Uterus (tissue), 4 donors: Measurements from ENCODE around the gene SH3BP2. TPM values are rescaled to one million over a fixed set of nuclear protein-coding genes. Genes with fewer than 3 reads are reported as not detected.
A peak's percentile ranks its signal among the peaks of the same experiment; 100 is the strongest.

Experiments
- DNase-seq, 2 donors: peaks; one replicate each; pipeline ENCODE4 v3.0.0-alpha.2; 2019 to 2020
- H3K27ac ChIP-seq, 2 donors: fragments of 200-600 bp; sonication (generic); 1 replicate in 1 of 2; 2 replicates in 1 of 2; pipeline ENCODE4 v1.5.1; 2016 to 2018
- H3K27me3 ChIP-seq, 2 donors: fragments of 200-600 bp; sonication (generic); one replicate each; pipeline ENCODE4 v1.5.1; 2018 to 2019; ENCODE audit warnings: control low read depth in 1 of 2
- H3K36me3 ChIP-seq, 2 donors: fragments of 200-600 bp; sonication (generic); one replicate each; pipeline ENCODE4 v1.5.1; 2019; ENCODE audit warnings: control low read depth in 1 of 2
- H3K4me1 ChIP-seq, 2 donors: fragments of 200-600 bp; sonication (generic); one replicate each; pipeline ENCODE4 v1.5.1; 2018 to 2019; ENCODE audit warnings: control low read depth in 1 of 2
- H3K4me3 ChIP-seq, 2 donors: fragments of 200-600 bp; sonication (generic); 1 replicate in 1 of 2; 2 replicates in 1 of 2; pipeline ENCODE4 v1.5.1; 2018 to 2019; ENCODE audit warnings: mild to moderate bottlenecking in 1 of 2
- H3K9me3 ChIP-seq, 2 donors: fragments of 200-600 bp; sonication (generic); one replicate each; pipeline ENCODE4 v1.5.1; 2019; ENCODE audit warnings: control low read depth in 1 of 2
- POLR2A ChIP-seq, 2 donors: fragments of 450-650 bp; IDR thresholded peaks; one replicate each; pipeline ENCODE4 v1.6.1; 2016; ENCODE audit warnings: antibody characterized with exemption in 2 of 2, mild to moderate bottlenecking in 1 of 2, moderate library complexity in 1 of 2
- intact Hi-C: fragments of 100-400 bp; cut with DNase I; formaldehyde crosslinking; loops from one replicate; pipeline ENCODE4 v1.15.1; 2023; ENCODE audit warnings: low total_unique reads
- total RNA-seq, 4 donors: library from RNA; depleted of rRNA in 3 of 4; stranded (reverse); fragments of >200 nt in 3 of 4; gene quantifications; one replicate each; pipeline versions ENCODE4 v1.1.0 to v1.2.4, GENCODE V29; 2014 to 2023
- TF ChIP-seq, protein P1 (sequence below), 4 experiments: fragments of 200-600 bp in 2 of 4; fragments of 450-650 bp in 2 of 4; sonication (generic) in 2 of 4; IDR thresholded peaks; one replicate each; pipeline ENCODE4 v1.5.1; 2016 to 2019; ENCODE audit warnings: antibody characterized with exemption in 4 of 4, mild to moderate bottlenecking in 2 of 4, moderate library complexity in 1 of 4
- donor health status: DM: yes; HTN: yes; CAD: no.

The SH3BP2 gene
- total RNA-seq, 4 donors from 2014 or later = 6.4 to 50.0 (median 29.3) TPM

DNA sequence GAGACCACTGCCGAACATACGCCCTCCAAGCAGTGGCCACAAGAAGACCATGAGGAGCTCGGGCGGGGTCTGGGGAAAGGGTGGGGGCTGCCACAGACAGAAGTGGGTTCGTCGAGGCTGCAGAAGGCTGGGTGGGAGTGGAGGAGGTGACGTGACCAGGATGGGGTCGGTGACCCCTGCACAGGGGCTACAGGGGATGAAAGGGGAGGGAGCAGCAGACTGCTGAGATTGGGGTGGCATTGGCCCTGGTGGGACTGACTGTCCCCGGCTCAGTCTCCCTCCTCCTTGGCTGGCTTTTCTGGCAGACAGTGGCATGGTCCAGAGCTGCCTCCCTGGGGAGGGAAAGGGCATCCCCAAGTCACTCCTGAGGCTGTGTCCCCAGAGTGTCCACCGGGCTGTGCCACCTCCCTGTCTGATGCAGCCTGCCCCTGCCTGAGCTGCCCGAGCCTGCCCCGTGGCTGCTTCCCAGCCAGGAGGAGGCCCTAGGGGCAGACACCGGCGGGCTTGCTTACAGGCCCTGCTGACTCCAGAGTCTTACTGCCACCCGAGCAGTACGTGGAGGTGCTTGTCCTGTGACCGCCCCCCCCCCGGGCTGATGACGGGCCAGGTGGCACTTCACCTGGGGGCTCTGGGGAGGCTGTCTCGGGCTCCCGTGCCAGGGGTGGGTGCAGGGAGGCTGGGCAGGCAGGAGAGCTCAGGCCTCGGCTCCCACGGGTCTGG, 7.2 kb downstream of the SH3BP2 start:
- no peaks in the 10 kb centered on the region for H3K27me3 ChIP-seq
- no peak overlapping the region for H3K4me3 ChIP-seq
- peak overlapping the region; percentile 74 to 84 for H3K27ac ChIP-seq
- H3K9me3 ChIP-seq = no peaks in the 10 kb centered on the region
- TF ChIP-seq POLR2A (IDR thresholded peaks at IDR 0.05) = no peak
- TF ChIP-seq, protein P1, sequence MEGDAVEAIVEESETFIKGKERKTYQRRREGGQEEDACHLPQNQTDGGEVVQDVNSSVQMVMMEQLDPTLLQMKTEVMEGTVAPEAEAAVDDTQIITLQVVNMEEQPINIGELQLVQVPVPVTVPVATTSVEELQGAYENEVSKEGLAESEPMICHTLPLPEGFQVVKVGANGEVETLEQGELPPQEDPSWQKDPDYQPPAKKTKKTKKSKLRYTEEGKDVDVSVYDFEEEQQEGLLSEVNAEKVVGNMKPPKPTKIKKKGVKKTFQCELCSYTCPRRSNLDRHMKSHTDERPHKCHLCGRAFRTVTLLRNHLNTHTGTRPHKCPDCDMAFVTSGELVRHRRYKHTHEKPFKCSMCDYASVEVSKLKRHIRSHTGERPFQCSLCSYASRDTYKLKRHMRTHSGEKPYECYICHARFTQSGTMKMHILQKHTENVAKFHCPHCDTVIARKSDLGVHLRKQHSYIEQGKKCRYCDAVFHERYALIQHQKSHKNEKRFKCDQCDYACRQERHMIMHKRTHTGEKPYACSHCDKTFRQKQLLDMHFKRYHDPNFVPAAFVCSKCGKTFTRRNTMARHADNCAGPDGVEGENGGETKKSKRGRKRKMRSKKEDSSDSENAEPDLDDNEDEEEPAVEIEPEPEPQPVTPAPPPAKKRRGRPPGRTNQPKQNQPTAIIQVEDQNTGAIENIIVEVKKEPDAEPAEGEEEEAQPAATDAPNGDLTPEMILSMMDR (IDR thresholded peaks at IDR 0.05) = no peak
- intact Hi-C loops = no loop called here
- peaks cover 0 to 8% of the 10 kb centered on the region in 2 donors for H3K4me1 ChIP-seq
- H3K36me3 ChIP-seq = no peaks in the 10 kb centered on the region
- peak in 1 of 2 donors; percentile 17 for DNase-seq

DNA sequence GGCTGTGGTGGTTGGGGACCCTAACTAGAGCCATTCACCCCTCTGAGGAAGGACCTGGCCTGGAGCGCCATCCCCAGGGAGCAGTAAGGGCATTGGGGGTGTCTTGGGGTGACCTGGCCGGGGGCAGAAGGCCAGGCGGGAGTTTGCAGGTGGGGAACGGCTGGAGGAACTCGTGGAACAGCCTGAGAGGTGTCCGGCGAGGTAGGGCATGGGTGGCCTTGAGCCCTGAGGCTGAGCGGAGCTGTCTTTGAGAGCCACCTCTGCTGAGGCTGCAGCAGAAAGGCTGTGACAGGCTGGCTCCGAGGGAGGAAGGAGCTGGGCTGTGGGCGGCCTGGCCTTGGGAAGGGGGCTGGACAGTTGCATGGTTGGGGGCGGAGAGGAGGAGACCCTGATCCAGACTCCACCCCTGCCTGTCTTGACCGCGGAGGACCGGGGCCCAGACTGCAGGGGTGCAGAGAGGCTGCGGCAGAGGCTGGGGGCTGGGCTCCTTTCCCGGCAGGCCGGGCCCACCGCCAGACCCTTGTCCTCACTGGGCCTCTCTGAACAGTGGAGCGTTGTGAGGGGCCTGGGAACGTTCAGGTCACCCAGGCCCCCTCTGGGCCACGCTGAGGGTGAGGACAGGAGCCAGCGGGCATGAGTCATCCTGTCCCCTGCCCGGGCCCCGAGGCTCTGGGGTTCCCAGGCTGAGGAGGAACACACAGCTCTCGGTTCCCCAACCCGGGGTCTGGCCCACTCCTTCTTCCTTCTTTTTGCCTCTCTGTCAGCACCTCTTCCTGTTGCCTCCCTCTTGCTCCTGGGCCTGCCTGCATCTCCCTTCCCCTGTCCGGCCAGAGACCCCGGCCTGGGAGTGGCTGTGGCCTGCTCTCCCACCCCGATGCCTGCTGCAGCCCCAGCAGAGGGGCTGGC, 8.1 kb downstream of the SH3BP2 start:
- DNase-seq = peak; percentile 51 to 74
- TF ChIP-seq, protein P1 (IDR thresholded peaks at IDR 0.05) = no peak
- no peak for TF ChIP-seq POLR2A (IDR thresholded peaks at IDR 0.05)
- H3K4me1 ChIP-seq = peaks cover 0 to 8% of the 10 kb centered on the region in 2 donors
- H3K36me3 ChIP-seq = no peaks in the 10 kb centered on the region
- peak overlapping the region in 1 of 2 donors; percentile 13 for H3K4me3 ChIP-seq
- intact Hi-C loops = no loop called here
- peak overlapping the region; percentile 74 to 84 for H3K27ac ChIP-seq
- H3K27me3 ChIP-seq = no peaks in the 10 kb centered on the region
- no peaks in the 10 kb centered on the region for H3K9me3 ChIP-seq

DNA sequence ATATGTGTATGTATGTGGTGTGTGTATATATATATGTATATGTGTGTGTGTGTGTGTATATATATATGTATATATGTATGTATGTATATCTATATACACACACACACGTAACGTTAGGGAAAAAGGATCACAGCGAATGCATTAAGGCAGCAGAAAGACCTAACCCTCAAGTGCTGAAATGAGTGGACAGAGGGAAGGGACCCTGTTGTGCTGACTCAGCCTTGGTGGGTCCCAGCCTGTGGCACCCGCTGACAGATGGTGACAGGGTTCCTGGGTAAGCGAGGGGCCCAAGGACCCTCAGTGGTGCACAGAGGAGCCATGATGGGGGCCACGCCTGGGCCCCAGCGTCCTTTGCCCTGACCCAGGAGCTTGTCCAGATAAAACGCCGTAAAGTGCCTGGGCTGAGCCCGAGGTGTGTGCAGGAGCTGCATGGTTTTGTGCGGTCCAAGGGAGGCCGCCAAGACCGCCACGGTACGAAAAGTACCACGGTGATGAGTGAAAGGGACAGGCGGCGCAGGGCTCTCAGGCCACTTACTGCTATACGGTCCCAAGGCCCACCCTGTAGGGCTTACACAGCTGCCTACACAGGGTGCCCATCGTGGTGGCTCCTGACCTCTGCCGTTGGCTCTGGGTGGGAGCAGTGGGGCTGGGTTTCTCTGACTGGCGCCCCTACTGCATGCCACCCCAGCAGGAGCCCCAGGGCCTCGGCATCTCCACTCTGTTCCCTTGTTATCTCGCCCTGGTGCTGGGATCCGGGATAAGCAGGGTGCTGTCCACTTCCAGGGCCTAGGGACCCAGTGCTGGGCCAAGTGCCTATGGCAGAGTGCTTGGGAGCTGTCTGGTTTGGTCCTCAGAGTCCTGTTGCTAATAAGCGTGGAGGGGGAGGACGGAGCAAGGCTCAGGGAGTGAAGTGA, 10.0 kb downstream of the SH3BP2 start:
- no peaks in the 10 kb centered on the region for H3K36me3 ChIP-seq
- no peaks in the 10 kb centered on the region for H3K27me3 ChIP-seq
- no peak overlapping the region for H3K4me3 ChIP-seq
- no peak for TF ChIP-seq POLR2A (IDR thresholded peaks at IDR 0.05)
- TF ChIP-seq, protein P1 (IDR thresholded peaks at IDR 0.05) = no peak
- DNase-seq = no peak
- H3K27ac ChIP-seq = no peak overlapping the region
- no peaks in the 10 kb centered on the region for H3K9me3 ChIP-seq
- intact Hi-C loops = no loop called here
- peaks cover 0 to 15% of the 10 kb centered on the region in 2 donors for H3K4me1 ChIP-seq

DNA sequence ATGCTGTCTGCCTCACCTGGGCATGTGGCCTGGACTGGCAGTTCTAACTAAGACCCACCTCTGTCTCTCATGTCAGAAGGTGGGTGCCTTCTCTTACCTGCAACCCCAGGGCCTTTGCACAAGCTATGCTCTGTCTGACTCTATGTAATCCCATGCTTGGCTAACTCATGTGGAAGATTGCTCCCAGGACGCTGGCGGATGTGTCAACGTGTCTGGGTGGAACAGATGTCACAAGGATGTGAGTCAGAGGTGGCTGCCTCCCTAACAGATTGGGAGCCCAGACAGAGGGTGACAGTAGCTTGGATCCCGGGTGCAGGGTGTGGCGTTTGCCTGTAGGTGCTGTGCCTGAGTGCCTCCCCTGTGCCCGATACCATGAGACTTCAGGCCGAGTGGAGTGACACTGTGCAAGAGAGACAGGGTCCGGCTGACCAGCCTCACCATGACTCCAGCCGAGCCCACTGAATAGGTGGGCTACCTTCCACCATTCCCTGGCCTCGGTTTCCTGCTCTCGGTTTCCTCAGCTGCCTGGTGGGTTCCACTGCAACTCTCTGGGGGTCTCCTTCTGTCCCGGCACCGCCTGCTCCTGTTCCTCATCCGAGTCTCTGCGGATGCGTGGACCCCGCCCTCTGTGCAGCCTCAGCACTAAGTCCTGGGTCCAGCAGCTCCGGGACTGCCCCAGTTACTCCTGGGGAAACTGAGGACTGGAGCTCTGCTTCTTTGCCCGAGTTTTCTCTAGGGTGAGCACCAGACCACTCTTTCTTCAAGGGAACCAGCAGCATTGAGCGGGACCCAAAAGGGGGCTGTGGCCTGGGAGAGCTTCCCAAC, 11.0 kb downstream of the SH3BP2 start:
- Histone ChIP-seq H3K4me3 (no peak overlapping the region), H3K27ac (no peak overlapping the region), H3K9me3 (no peaks in the 10 kb centered on the region), H3K36me3 (no peaks in the 10 kb centered on the region), H3K27me3 (no peaks in the 10 kb centered on the region), H3K4me1 (peaks cover 0 to 15% of the 10 kb centered on the region in 2 donors)
- DNase-seq = no peak
- no peak for TF ChIP-seq POLR2A (IDR thresholded peaks at IDR 0.05)
- TF ChIP-seq, protein P1 (IDR thresholded peaks at IDR 0.05) = no peak
- intact Hi-C loops = no loop called here
